Measurements from ENCODE around the gene LSS. TPM values are rescaled to one million over a fixed set of nuclear protein-coding genes. Genes with fewer than 3 reads are reported as not detected.

LSS gene
- total RNA-seq, 1 experiment from 2014 or later, result 130 TPM

- TF ChIP-seq, protein P1, sequence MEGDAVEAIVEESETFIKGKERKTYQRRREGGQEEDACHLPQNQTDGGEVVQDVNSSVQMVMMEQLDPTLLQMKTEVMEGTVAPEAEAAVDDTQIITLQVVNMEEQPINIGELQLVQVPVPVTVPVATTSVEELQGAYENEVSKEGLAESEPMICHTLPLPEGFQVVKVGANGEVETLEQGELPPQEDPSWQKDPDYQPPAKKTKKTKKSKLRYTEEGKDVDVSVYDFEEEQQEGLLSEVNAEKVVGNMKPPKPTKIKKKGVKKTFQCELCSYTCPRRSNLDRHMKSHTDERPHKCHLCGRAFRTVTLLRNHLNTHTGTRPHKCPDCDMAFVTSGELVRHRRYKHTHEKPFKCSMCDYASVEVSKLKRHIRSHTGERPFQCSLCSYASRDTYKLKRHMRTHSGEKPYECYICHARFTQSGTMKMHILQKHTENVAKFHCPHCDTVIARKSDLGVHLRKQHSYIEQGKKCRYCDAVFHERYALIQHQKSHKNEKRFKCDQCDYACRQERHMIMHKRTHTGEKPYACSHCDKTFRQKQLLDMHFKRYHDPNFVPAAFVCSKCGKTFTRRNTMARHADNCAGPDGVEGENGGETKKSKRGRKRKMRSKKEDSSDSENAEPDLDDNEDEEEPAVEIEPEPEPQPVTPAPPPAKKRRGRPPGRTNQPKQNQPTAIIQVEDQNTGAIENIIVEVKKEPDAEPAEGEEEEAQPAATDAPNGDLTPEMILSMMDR (conservative IDR thresholded peaks at IDR 0.05; ENCODE audit: low read depth, low read length), result no peak
- TF ChIP-seq EZH2 (IDR thresholded peaks at IDR 0.05; ENCODE audit: borderline replicate concordance, low read depth, low read length, poor library complexity, severe bottlenecking), result no peak
- H3K27ac ChIP-seq (ENCODE audit: low read depth, low read length, poor library complexity, severe bottlenecking), result no peak overlapping the region
- H3K27me3 ChIP-seq (replicated peaks; ENCODE audit: insufficient read depth, low read depth, low read length, poor library complexity), result no peaks in the 10 kb centered on the region
- H3K9me3 ChIP-seq (ENCODE audit: low read depth, low read length, poor library complexity, severe bottlenecking), result no peaks in the 10 kb centered on the region
- peaks cover 3% of the 10 kb centered on the region for H3K36me3 ChIP-seq (ENCODE audit: insufficient read depth, low read length, poor library complexity, severe bottlenecking)
- ChIA-PET POLR2A (ENCODE audit: low non-redundant PET) (no interaction called here), CTCF (no interaction called here)
- no peak for DNase-seq (ENCODE audit: low spot score)
- no peak overlapping the region for H3K4me3 ChIP-seq (ENCODE audit: low read depth, low read length, poor library complexity, severe bottlenecking)
- H3K4me1 ChIP-seq (ENCODE audit: insufficient read depth, low read length, poor library complexity, severe bottlenecking), result peaks cover 5% of the 10 kb centered on the region
- intact Hi-C loops (cut with micrococcal nuclease; ENCODE audit: unreplicated experiment), result no loop called here
- BruUV-seq (replicated peaks), result no TSS peak
These were observed 72.3 kb downstream of the LSS start for GRCh38 chr21:46156378-46156645.

DNA sequence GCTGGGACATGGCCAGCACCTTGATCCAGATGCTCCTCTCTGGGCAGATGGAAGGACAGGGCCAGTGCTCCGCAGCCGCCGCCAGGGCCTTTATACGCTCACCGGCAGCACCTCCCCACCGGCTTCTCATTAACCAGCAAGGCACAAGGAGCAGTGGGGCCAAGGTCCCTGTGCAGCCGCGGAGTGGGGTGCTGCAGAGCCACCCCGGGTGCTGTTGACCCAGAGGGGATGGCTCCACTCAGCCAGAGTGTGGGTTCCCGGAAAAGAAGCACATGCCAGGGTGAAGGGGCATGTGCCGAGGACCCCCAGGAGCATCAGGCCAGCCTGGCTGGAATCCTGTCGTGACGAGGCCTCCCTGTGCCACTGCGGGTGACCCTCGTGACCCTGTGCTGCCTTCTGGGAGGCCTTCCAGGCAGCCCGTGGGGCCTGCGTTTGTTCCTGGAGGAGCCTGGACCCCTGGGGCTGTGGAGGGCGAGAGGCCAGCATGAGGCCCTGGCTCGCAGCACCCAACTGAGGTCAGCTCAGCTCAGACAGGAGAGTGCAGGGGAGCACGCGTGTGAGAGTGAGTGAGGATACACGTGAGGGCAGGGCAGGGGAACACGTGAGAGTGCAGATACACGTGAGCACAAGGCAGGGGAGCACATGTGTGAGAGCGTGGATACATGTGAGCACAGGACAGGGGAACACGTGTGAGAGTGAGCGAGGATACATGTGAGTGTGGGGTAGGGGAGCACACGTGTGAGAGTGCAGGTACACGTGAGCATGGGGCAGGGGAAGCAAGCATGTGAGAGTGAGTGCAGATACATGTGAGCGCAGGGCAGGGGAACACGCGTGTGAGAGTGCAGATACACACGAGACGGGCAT lies 72.8 kb downstream of the LSS start, which contains the start of gene FTCD:
FTCD (minus strand) TSS at position 66 of the 864 bp plus-strand sequence; CDS start at position 10, 56 bp downstream.
- intact Hi-C loops (cut with micrococcal nuclease; ENCODE audit: unreplicated experiment), result no loop called here
- H3K4me1 ChIP-seq (ENCODE audit: insufficient read depth, low read length, poor library complexity, severe bottlenecking), result peaks cover 5% of the 10 kb centered on the region
- no TSS peak for BruUV-seq (replicated peaks)
- ChIA-PET CTCF (no interaction called here), POLR2A (ENCODE audit: low non-redundant PET) (no interaction called here)
- no peak within 1 kb of the TSS for H3K4me3 ChIP-seq (ENCODE audit: low read depth, low read length, poor library complexity, severe bottlenecking)
- H3K27ac ChIP-seq (ENCODE audit: low read depth, low read length, poor library complexity, severe bottlenecking), result no peak within 1 kb of the TSS
- H3K27me3 ChIP-seq (replicated peaks; ENCODE audit: insufficient read depth, low read depth, low read length, poor library complexity), result no peaks in the 10 kb centered on the region
- H3K36me3 ChIP-seq (ENCODE audit: insufficient read depth, low read length, poor library complexity, severe bottlenecking), result no peaks in the 10 kb centered on the region
- no peak for DNase-seq (ENCODE audit: low spot score)
- no peaks in the 10 kb centered on the region for H3K9me3 ChIP-seq (ENCODE audit: low read depth, low read length, poor library complexity, severe bottlenecking)
- TF ChIP-seq, protein P1 (conservative IDR thresholded peaks at IDR 0.05; ENCODE audit: low read depth, low read length), result no peak
- no peak for TF ChIP-seq EZH2 (IDR thresholded peaks at IDR 0.05; ENCODE audit: borderline replicate concordance, low read depth, low read length, poor library complexity, severe bottlenecking)

DNA sequence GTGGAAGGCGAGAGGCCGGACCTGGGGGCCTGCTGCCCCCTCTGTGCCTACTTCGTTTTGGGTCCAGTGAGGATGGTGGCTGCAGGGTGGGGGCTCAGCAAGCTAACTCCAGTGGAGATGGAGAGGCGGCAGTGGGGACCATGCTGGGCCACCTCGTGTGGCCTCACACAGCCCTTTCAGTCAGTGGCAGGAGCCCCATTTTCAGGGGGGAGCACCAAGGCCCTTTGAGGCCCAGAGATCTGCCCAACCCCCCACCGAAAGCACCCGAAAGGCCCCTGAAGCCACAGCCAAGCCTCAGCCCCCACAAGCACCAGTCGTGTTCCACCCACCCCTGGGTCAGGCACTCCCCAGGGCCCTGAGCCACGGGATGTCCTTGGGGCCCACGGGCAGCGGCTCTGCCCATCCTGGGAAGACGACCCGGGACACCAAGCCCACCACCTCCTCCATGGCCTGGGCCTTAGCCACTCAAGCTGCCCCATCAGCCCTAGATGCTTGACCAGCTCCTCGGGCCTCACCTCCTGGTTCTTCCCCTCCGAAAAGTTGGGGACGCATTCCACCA lies 73.5 kb downstream of the LSS start:
- H3K9me3 ChIP-seq (ENCODE audit: low read depth, low read length, poor library complexity, severe bottlenecking), result no peaks in the 10 kb centered on the region
- CTCF ChIA-PET, result no interaction called here
- no peaks in the 10 kb centered on the region for H3K27me3 ChIP-seq (replicated peaks; ENCODE audit: insufficient read depth, low read depth, low read length, poor library complexity)
- no peak for TF ChIP-seq EZH2 (IDR thresholded peaks at IDR 0.05; ENCODE audit: borderline replicate concordance, low read depth, low read length, poor library complexity, severe bottlenecking)
- TF ChIP-seq, protein P1 (conservative IDR thresholded peaks at IDR 0.05; ENCODE audit: low read depth, low read length), result no peak
- no peak for DNase-seq (ENCODE audit: low spot score)
- intact Hi-C loops (cut with micrococcal nuclease; ENCODE audit: unreplicated experiment), result no loop called here
- no peak overlapping the region for H3K27ac ChIP-seq (ENCODE audit: low read depth, low read length, poor library complexity, severe bottlenecking)
- no peaks in the 10 kb centered on the region for H3K36me3 ChIP-seq (ENCODE audit: insufficient read depth, low read length, poor library complexity, severe bottlenecking)
- BruUV-seq (replicated peaks), result no TSS peak
- POLR2A ChIA-PET (ENCODE audit: low non-redundant PET), result no interaction called here
- peaks cover 5% of the 10 kb centered on the region for H3K4me1 ChIP-seq (ENCODE audit: insufficient read depth, low read length, poor library complexity, severe bottlenecking)
- H3K4me3 ChIP-seq (ENCODE audit: low read depth, low read length, poor library complexity, severe bottlenecking), result no peak overlapping the region
